Breast epithelium (tissue), 3 donors: ENCODE data around the gene C1QTNF6.

ENCODE experiments used
- POLR2A ChIP-seq: fragments of 450-650 bp; IDR thresholded peaks from one replicate; pipeline ENCODE4 v1.6.1; 2016; ENCODE audit warnings: antibody characterized with exemption, mild to moderate bottlenecking, moderate library complexity
- POLR2AphosphoS5 ChIP-seq, 3 donors: sonication (generic); formaldehyde crosslinking; IDR thresholded peaks; one replicate each; pipeline ENCODE4 v1.6.1; 2017; ENCODE audit warnings: antibody characterized with exemption in 3 of 3
- TF ChIP-seq, protein P1 (sequence below), 3 donors: fragments of 450-650 bp; IDR thresholded peaks; one replicate each; pipeline ENCODE4 v1.5.1; 2016 to 2017; ENCODE audit warnings: antibody characterized with exemption in 3 of 3, mild to moderate bottlenecking in 3 of 3, moderate library complexity in 3 of 3

DNA sequence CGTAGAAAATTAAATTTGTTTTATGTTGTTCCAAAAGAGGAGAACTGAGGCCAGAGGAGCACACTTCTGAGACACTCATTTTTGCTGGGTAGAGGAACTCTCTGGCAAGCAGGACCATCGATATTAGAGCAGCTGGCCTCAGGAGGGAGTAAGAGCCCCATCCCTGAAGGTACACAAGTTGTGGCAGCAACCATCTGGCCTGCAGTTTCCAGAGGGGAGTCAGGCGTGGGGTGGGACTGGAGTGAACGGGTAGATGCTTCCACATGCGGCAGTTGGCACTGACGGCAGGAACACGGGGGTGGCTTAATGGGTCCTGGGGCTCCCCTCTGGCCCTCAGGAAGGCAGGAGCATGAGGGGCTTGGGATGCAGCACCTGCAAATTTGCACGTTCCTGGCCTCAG is 37.4 kb upstream of the C1QTNF6 start:
- no peak for TF ChIP-seq POLR2A
- no peak for TF ChIP-seq POLR2AphosphoS5 (IDR thresholded peaks at IDR 0.05)
- TF ChIP-seq, protein P1, sequence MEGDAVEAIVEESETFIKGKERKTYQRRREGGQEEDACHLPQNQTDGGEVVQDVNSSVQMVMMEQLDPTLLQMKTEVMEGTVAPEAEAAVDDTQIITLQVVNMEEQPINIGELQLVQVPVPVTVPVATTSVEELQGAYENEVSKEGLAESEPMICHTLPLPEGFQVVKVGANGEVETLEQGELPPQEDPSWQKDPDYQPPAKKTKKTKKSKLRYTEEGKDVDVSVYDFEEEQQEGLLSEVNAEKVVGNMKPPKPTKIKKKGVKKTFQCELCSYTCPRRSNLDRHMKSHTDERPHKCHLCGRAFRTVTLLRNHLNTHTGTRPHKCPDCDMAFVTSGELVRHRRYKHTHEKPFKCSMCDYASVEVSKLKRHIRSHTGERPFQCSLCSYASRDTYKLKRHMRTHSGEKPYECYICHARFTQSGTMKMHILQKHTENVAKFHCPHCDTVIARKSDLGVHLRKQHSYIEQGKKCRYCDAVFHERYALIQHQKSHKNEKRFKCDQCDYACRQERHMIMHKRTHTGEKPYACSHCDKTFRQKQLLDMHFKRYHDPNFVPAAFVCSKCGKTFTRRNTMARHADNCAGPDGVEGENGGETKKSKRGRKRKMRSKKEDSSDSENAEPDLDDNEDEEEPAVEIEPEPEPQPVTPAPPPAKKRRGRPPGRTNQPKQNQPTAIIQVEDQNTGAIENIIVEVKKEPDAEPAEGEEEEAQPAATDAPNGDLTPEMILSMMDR (IDR thresholded peaks at IDR 0.05), result no peak
